ENCODE results near the gene POLR2I.
A peak's percentile ranks its signal among the peaks of the same experiment; 100 is the strongest.

Gene POLR2I

DNA sequence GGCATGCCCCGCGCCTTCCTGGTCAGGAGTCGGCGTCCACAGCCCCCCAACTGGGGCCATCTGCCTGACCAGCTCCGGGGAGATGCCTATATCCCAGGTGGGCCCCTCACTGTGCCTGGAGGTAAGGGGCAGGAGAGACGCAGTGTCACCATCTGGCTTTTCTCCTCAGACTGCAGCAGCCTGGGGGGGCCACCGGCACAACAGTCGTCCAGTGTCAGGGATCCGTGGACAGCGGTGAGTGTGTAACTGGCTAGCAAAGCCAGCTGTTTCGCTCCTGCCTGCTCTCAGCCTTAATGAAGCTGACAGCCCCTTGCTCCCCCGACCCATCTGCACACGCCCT lies 3.5 kb downstream of the POLR2I start:
- no peak for DNase-seq (ENCODE audit: low read depth, low spot score)
- H3K4me3 ChIP-seq (ENCODE audit: low read depth, low read length) = no peak overlapping the region
- TF ChIP-seq, protein P1, sequence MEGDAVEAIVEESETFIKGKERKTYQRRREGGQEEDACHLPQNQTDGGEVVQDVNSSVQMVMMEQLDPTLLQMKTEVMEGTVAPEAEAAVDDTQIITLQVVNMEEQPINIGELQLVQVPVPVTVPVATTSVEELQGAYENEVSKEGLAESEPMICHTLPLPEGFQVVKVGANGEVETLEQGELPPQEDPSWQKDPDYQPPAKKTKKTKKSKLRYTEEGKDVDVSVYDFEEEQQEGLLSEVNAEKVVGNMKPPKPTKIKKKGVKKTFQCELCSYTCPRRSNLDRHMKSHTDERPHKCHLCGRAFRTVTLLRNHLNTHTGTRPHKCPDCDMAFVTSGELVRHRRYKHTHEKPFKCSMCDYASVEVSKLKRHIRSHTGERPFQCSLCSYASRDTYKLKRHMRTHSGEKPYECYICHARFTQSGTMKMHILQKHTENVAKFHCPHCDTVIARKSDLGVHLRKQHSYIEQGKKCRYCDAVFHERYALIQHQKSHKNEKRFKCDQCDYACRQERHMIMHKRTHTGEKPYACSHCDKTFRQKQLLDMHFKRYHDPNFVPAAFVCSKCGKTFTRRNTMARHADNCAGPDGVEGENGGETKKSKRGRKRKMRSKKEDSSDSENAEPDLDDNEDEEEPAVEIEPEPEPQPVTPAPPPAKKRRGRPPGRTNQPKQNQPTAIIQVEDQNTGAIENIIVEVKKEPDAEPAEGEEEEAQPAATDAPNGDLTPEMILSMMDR (IDR thresholded peaks at IDR 0.05; ENCODE audit: low read depth, low read length) = no peak
- in situ Hi-C loops (cut with HindIII; ENCODE audit: low sequenced_read_pairs) = no loop called here

DNA sequence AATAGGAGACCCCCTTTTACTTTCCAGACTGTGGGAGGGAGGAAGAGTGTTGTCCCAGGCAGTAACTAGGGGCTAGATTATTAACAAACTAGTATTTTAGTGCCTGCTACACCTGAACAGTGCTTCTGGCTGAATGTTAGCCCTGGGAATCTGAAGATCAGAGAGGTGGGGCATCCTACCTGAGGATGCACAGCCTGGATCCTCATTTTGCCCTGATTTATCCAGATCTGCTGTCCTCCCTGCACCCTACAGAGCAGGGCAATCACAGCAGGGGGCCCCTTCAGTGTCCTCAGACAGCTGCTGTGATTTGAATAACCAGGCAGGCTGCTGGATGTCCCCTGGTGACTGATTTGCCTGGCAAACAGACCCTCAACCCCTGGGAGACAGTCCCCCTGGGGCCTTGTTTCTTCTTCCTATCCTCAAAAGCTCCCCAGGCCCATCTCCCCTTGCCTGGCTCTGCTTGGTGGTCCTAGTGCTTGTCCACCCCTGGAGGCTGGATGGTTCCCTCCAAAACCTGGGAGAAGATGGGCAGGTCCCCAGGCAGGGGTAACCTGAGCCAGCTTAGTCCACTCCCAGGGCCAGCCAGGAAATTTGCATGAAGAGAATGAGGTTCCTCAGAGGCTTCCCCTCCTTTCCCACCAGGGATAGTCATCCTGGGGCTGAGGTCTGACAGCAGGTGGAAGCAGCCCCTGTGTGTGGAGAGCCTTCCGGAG lies 4.0 kb downstream of the POLR2I start, which contains the start of gene OVOL3:
OVOL3 (plus strand) TSS at position 657 of the 713 bp plus-strand sequence. CDS start 60 bp downstream, outside the sequence.
- no peak for DNase-seq (ENCODE audit: low read depth, low spot score)
- in situ Hi-C loops (cut with HindIII; ENCODE audit: low sequenced_read_pairs) = no loop called here
- TF ChIP-seq, protein P1 (IDR thresholded peaks at IDR 0.05; ENCODE audit: low read depth, low read length) = no peak
- no peak within 1 kb of the TSS for H3K4me3 ChIP-seq (ENCODE audit: low read depth, low read length)

DNA sequence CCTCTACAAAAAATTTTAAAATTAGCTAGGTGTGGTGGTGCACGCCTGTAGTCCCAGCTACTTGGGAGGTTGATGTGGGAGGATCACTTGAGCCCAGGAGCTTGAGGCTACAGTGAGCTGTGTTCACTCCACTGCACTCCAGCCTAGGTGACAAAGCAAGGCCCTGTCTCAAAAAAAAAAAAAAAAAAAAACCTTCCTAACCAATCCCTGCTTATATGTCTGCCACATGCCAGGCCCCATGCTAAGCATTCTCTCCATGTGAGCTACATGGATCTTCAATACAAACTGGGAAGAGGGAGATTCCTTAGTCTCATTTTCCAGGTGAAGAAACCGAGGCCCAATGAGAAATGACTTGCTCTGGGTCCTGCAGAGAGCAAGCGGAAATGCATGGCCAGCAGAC lies 6.0 kb downstream of the POLR2I start:
- no peak overlapping the region for H3K4me3 ChIP-seq (ENCODE audit: low read depth, low read length)
- in situ Hi-C loops (cut with HindIII; ENCODE audit: low sequenced_read_pairs) = no loop called here
- no peak for DNase-seq (ENCODE audit: low read depth, low spot score)
- TF ChIP-seq, protein P1 (IDR thresholded peaks at IDR 0.05; ENCODE audit: low read depth, low read length) = no peak

DNA sequence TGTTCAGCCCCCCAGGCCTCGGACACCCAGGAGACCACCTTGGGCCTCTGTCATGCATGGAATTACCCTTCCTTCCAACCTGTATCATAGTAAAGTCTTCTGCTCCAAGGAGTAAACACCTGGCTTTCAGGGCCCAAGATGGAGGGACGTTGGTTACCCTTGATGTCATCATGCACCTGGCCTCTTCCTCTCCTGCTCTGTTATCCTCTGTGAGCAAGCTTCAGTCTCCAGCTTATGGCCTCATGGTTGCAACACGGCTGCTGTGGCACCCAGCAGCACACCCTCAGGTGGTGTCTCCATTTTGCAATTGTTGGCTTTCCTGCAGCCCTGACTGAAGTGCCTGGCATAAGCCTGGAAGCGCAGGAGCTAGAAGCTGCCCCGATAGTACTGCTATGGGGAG lies 7.7 kb downstream of the POLR2I start:
- no peak overlapping the region for H3K4me3 ChIP-seq (ENCODE audit: low read depth, low read length)
- TF ChIP-seq, protein P1 (IDR thresholded peaks at IDR 0.05; ENCODE audit: low read depth, low read length) = no peak
- DNase-seq (ENCODE audit: low read depth, low spot score) = no peak
- in situ Hi-C loops (cut with HindIII; ENCODE audit: low sequenced_read_pairs) = no loop called here

DNA sequence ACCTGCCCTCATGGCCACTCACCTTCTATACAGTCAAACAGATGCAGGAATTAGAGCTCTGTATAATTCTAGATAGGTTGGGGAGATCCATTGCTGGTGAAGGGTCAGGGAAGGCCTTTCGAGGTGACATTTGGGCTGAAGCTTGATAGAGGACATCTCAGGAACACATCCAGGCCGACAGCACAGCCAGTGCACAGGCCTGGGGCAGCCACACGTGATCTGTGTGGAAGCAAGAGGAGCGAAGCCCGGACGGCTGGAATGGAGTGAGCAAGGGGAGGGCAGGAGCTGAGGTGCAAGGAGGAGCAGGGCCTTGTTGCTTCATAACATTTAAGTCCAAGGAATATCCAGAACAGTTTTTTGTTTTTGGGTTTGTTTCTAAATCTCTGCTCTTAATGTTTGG lies 8.2 kb downstream of the POLR2I start:
- no peak overlapping the region for H3K4me3 ChIP-seq (ENCODE audit: low read depth, low read length)
- in situ Hi-C loops (cut with HindIII; ENCODE audit: low sequenced_read_pairs) = no loop called here
- TF ChIP-seq, protein P1 (IDR thresholded peaks at IDR 0.05; ENCODE audit: low read depth, low read length) = no peak
- no peak for DNase-seq (ENCODE audit: low read depth, low spot score)

DNA sequence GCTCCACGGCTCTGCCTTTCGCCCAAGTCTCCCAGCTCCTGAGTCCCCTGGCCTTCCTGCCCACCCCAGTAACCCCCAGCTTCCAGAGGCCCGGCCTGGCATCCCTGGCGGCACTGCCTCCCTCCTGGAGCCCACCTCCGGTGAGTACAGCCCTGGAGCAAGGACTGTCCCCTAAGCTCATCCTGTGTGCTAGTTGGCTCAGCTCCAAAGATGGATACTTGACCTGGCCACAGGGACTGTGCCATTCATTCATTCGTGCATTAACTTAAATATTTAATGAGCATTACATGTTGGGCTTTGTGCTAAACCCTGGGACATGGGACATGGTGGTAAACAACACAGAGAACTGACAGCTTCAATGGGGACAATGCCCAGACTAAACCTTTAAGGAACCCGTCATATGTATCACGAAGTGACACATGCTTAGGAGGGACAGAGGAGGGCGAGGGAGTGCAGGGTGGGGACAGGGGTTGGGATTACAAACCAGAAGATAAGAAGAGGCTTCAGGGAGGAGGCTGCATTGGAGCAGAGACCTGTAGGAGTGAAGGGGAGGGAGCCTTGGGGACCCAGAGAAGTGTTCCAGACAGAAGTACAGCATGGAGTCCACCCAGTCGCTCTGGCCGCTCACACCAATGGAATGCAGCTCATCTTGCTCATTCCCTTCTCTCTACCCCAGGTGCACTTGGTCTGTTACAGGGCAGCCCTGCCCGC lies 10.7 kb downstream of the POLR2I start:
- TF ChIP-seq, protein P1 (IDR thresholded peaks at IDR 0.05; ENCODE audit: low read depth, low read length) = no peak

More for the DNA sequence above, 10.7 kb downstream of the POLR2I start:
- in situ Hi-C loops (cut with HindIII; ENCODE audit: low sequenced_read_pairs) = no loop called here
- peak; percentile 5 for DNase-seq (ENCODE audit: low read depth, low spot score)
- no peak overlapping the region for H3K4me3 ChIP-seq (ENCODE audit: low read depth, low read length)
